Stimulated activated CD4-positive, alpha-beta T cell treated with anti-CD3 and anti-CD28 coated beads, Interleukin-4, amount 100 ng/mL, for 1 hour (primary cell): Measurements from ENCODE around the gene R3HDM4.
"Not testable (repeated sequence)": the region's sequence is repeated elsewhere in the genome, so short reads cannot be mapped to it uniquely, and the experiment has no call there.

ENCODE experiments used
- DNase-seq: peaks from one replicate; pipeline ENCODE4 v3.0.0-alpha.2; 2020

The R3HDM4 gene

DNA sequence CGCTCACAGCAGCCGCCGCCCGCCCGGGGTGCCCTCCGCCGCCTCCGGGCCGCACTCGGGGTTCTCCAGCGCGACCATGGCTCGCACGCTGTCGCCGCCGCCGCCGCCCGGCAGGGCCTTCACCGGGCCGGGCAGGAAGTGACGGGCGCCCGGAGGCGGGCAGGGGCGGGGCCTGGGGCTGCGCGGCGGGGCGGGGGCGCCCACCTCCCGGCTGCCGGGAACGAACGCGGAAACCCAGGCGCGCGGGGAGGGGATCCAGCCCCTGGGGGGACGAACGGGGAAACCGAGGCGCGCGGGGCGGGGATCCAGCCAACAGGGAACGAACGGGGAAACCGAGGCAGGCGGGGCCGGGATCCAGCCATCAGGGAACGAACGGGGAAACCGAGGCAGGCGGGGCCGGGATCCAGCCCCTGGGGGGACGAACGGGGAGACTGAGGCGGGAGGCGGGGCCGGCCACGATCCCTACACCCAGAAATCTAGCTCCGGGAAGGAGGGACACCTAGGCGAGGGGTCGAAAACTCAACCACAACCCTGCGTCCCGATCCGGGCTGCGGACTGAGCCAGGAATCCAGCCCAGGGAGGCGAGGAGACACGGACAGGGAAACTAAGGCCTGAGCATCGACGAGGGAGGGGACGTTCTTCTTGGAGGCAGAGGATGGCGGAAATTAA lies at the start of gene R3HDM4:
R3HDM4 (minus strand) TSS at position 140 of the 669 bp plus-strand sequence; CDS start at position 78, 62 bp downstream.
- peak; percentile 89 for DNase-seq

DNA sequence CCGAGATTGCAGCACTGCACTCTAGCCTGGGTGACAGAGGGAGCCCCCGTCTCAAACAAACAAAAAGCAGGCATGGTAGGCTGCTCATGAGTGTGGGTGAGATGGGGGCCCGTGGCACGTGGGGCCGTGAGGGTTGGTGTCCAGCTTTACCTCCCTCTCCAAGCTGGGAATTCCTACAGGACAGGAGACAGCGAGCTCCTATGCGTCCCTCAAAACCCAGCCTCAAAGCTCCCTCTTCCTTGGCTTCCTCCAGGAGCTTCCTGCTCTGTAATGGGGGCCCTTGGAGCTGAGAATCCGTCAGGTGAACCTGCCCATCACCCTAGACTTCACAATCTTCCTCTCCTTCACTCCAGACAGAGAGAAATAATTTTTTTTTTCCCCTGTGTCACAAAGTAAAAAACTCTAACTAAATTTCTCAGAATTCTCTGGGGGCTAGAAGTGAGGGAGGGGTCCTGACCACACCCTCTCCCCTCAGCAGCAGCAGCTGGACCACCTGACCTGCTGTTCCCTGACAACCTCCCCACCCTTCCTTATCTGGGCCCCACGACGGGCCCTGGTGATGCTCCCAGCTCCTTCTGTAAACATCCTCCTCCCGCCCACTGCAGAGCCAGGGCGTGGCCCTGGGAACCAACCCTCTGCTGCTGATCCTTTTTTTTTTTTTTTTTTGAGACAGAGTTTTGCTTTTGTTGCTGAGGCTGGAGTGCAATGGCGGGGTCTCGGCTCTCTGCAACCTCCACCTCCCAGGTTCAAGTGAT lies 49.0 kb upstream of the R3HDM4 start:
- DNase-seq, result no peak

DNA sequence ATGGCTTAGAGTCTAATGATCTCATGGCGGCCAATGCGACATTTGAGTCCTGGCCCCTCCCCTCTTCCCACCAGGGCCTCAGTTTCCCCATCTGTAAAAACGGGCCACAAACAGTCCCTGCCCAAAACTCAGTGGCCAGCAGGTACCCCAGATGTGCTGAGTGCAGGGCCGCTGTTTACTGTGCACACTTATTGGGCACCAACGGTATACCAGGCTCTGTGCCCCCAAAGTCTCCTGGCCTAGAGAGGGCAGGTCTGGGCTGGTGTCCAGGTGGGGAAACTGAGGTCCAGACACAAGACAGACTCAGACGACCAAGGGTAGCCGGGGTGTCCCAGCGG lies 47.6 kb upstream of the R3HDM4 start:
- no peak for DNase-seq

DNA sequence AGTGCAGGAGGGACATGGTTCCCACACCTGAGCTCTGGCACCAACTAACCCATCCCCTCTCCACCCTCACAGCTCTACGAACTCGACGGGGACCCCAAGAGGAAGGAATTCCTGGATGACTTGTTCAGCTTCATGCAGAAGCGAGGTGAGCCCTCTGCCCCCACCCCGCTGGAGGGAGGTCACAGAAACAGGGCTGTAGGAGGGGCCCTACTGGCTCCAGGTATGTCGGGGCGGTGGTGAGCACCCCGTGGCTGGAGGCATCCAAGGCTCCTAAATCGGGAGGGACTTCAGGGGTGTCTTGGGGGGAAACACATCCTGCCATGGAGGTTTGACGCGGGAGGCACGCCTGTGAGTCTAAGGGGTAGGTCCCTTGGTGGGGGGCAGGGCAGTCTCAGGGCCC lies 47.0 kb upstream of the R3HDM4 start:
- no peak for DNase-seq

- DNase-seq, result peak; percentile 50
Observed at GRCh38 chr19:958967-959855, 46.2 kb upstream of the R3HDM4 start.

GRCh38 chr19:957578-957977 lies 44.6 kb upstream of the R3HDM4 start:
- DNase-seq, result not testable (repeated sequence)

DNA sequence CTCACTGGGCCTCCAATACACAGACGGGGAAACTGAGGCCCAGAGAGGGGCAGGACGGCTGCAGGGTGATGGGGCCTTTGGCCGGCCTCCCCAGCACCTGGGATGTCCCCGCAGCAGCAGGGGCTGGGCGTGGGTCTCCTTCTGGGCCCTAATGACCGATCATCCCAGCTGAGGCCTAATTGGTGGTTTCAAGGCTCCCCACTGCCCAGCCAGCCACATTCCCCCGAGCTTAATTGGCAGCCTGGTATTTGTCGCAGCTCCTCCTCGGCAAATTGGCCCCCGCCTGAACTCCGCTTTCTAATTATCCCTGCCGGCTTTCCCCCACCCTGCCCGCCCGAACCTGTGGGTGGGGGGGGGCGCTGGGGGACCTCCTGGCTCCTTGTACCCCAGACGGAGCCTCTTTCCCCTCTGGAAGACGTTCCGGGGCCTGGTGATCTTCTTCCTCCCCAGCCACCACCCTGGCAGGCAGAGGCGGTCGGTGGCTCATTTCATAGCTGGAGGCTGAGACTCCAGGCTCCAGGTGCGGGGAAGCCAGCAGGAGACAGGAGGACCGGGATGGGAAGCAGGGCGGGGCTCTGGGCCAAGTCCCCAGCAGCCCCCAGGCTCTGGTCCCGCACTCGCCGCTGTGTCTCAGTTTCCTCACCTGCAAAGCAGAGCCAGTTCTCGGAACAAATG lies 43.9 kb upstream of the R3HDM4 start:
- no peak for DNase-seq

DNA sequence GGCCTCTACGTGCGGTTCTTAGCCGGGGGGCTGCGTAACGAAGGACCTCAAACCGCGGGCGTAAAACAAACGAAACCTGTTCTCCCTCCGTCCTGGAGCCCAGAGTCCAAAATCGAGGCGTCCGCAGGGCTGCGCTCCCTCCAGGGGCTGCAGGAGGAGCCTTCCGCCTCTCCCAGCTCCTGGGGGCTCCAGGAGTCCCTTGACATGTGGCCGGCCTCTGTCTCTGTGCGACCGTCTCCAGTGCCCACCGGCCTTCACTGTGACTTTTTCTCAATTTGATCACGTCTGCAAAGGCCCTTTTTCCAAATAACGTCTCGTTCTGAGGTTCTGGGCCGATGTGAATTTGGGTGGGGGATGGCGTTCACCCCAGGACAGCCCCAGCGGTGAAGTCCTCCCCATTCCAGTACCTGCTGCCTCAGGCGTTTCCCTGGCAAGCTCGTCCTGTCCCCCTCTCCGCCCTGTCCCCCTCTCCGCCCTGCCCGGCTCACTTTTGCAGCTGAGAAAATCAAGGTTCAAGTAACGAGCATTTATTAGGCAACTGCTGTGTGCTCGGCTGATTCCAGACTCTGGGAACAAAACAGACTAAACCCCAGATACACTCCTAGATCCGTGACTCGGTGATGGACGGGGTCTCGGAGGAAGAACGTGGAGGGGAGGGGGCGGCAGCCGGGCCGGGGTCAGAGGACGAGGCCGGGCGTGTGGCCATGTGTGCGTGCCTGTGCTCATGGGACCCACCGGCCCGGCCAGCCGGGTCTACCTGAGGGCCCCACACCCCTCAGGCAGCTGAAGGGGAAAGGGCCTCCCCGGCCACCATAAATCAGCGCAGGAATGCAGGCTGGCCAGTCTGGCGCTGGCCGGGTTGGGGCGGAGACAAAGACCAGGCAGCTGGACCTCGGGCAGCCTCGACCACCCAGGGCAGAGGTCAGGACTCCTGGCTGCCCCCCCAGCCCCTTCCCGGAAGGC lies 43.1 kb upstream of the R3HDM4 start:
- DNase-seq, result no peak

GRCh38 chr19:954672-955494 lies 41.9 kb upstream of the R3HDM4 start:
- no peak for DNase-seq

GRCh38 chr19:954272-954671 lies 41.3 kb upstream of the R3HDM4 start:
- DNase-seq, result no peak

DNA sequence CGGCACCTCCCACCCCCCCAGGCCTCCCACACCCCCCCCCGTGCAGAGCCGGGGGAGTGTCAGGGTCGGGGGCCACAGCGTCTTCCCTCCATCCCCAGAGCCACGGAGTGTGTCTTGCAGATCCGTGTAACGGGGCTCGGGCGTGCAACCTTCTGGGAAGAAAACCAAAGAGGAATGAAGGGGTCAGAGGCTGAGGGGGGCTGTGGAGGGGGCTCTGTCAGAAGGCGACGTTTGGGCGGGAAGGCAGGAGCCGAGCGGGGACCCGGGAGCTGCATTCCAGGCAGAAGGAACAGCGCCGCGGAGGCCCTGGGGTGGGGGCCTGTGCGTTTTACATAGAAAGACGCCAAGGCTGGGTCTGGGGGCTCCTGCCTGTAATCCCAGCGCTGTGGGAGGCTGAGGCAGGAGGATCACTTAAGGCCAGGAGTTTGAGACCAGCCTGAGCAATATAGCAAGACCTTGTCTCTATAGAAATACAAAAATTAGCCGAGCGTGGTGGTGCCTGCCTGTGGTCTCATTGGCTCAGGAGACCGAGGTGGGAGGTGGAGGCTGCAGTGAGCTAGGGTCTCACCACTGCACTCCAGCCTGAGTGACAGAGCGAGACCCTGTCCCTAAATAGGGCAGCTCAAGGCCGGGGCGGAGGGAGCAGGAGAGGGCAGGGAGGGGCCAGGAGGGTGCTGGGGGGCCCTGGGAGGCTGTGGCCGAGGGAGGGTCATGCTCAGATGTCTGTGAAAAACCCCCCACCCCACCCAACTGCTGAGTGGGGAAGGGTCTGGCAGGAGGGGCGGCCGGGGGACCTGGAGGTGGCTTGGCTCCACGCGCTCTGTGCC lies 40.6 kb upstream of the R3HDM4 start:
- DNase-seq, result no peak

DNA sequence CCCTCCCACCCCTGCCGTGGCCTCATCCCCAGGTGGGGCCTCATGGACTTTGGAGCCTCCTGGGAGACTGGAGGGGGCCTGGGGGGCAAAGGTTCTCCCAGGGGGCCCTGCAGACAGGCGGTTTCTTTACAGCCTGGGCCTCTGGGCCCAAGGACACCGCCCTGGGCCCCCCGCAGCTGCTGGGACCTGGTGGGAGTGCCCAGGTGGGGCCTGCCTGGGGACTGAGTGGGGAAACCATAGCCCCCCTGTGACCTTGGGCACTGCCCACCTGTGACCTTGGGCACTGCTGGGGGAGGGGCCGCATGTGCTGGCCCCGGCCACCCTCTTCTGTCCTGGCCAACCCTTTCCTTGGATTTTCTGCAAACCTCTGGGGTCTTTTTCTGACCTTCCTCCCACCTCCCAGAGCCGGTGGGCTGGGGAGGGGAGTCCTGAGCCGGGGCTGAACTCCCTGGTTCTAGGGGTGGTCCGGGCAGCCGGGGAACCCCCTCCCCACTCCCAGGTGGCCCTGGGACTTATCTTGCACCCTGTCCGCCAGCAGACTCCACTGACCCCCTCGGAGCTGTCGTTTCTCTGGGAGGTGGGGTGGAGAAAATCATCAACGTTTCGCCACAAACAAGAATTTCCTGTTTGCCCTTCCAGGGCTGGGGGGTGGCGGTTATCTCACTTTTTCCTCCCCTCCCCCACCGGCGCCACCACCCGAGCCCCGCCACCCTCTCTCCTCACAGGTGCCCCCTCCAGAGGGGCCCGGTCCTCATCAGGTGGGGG lies 39.8 kb upstream of the R3HDM4 start:
- DNase-seq, result no peak

DNA sequence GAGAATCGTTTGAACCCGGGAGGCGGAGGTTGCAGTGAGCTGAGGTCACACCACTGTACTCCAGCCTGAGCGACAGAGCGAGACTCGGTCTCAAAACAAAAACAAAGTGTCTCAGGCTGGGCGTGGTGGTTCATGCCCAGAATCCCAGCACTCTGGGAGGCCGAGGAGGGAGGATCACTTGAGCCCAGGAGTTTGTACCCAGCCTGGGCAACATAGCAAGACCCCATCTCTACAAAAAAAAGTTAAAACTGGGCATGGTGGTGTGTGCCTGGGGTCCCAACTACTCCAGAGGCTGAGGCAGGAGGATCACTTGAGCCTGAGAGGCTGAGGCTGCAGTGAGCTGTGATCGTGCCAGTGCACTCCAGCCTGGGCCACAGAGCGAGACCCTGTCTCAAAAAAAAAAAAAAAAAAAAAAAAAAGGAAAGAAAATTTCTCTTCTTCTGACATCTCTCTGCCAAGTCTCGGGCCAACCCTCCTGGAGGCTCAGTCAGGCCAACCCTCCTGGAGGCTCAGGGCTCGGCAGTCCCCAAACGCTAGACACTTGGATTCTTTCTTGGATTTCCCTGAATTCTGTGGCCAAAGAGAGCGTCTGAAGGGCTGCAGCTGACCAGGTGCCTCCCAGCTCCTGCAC lies 39.1 kb upstream of the R3HDM4 start:
- DNase-seq, result no peak

- DNase-seq, result no peak
Observed at GRCh38 chr19:950352-951066, 37.5 kb upstream of the R3HDM4 start.

- no peak for DNase-seq
Observed at GRCh38 chr19:948842-949496, 36.0 kb upstream of the R3HDM4 start.

DNA sequence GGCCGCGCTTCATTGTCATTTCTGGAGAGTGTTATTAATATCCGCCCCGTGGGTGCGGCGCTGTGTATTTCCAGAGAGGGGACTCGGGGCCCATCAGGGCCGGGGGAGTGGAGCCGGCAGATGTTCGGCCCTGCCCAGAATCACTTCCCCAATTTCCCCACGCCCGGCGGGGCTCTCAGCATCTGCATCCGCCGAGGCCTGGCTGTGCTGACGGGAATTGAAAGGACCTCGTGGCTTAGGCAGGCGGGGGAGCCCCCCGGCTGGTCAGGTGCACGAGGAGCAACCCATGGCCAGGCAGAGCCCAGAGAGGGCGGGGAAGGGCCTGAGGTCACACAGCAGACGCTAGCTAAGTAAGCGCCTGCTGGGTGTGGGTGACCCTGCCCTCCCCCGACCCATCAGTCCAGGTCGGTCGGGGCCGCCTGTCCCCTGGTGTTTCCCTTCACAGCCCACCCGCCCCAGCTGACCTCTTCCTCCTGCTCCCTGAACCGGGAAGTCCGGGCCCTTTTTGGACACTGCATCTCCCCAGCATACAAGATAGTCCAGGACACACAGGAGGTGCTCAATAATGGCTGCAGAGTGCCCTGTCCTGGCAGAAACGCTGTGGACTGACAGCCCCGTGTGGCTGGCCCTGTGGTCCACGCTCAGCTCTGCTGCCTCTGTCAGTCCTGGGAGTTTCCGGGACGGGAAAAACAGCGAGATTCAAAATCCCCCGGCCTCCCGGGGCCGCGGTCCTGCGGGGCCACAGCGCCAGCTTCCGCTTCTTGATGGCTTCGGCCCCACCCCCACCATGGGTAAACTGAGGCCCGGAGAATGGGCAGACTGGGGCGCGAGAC lies 34.9 kb upstream of the R3HDM4 start:
- no peak for DNase-seq
